HL-60 (cell line): ENCODE data around the gene ASPN.
A peak's percentile ranks its signal among the peaks of the same experiment; 100 is the strongest.

Experiments used
- DNase-seq, 2 experiments: peaks; one replicate each; pipeline ENCODE4 v3.0.0-alpha.2; 2010 to 2020; ENCODE audit warnings: low read depth in 1 of 2, low spot score in 1 of 2
- H3K27ac ChIP-seq: fragments of 250-450 bp; sonication (Bioruptor Pico); replicated peaks from 2 replicates; pipeline ENCODE4 v1.5.1; 2020; ENCODE audit warnings: mild to moderate bottlenecking, moderate library complexity
- H3K27me3 ChIP-seq: fragments of 250-450 bp; sonication (Bioruptor Pico); 2 replicates; pipeline ENCODE4 v1.5.1; 2021; ENCODE audit warnings: mild to moderate bottlenecking, moderate library complexity; ENCODE audit not compliant: insufficient read depth, poor library complexity, severe bottlenecking
- H3K4me3 ChIP-seq: replicated peaks from 2 replicates; pipeline ENCODE4 v1.5.1; 2011; ENCODE audit warnings: mild to moderate bottlenecking, control low read depth, low read length; ENCODE audit not compliant: insufficient read depth
- CTCF ChIP-seq: IDR thresholded peaks from one replicate; pipeline ENCODE4 v1.5.1; 2011; ENCODE audit warnings: low read length, control low read depth, inconsistent platforms; ENCODE audit not compliant: insufficient read depth
- GABPA ChIP-seq: IDR thresholded peaks from 2 replicates; pipeline ENCODE4 v1.6.1; 2012; ENCODE audit warnings: low read depth
- POLR2AphosphoS5 ChIP-seq: IDR thresholded peaks from 2 replicates; pipeline ENCODE4 v1.6.1; 2012; ENCODE audit warnings: low read depth
- REST ChIP-seq: IDR thresholded peaks from 2 replicates; pipeline ENCODE4 v1.6.1; 2012; ENCODE audit warnings: low read depth; ENCODE audit not compliant: insufficient replicate concordance
- SPI1 ChIP-seq: IDR thresholded peaks from 2 replicates; pipeline ENCODE4 v1.6.1; 2012; ENCODE audit warnings: low read depth, mild to moderate bottlenecking, borderline replicate concordance

Gene ASPN

GRCh38 chr9:92463387-92463786 is 18.9 kb downstream of the ASPN start:
- TF ChIP-seq SPI1 (no peak), GABPA (no peak), POLR2AphosphoS5 (no peak), REST (no peak)
- H3K27me3 ChIP-seq, result no peaks in the 10 kb centered on the region
- no peak for DNase-seq
- H3K27ac ChIP-seq, result no peak overlapping the region
- H3K4me3 ChIP-seq, result no peak overlapping the region

- H3K27ac ChIP-seq, result no peak overlapping the region
- no peak for TF ChIP-seq CTCF
- TF ChIP-seq POLR2AphosphoS5, result no peak
- TF ChIP-seq REST, result no peak
- TF ChIP-seq SPI1, result no peak
- no peak for TF ChIP-seq GABPA
Measured at GRCh38 chr9:92457576-92457975, 24.7 kb downstream of the ASPN start.

GRCh38 chr9:92455217-92455616 is 27.1 kb downstream of the ASPN start:
- TF ChIP-seq CTCF (peak; percentile 9), REST (no peak)
- no peak for DNase-seq
- Histone ChIP-seq H3K4me3 (no peak overlapping the region), H3K27ac (no peak overlapping the region), H3K27me3 (no peaks in the 10 kb centered on the region)

More at GRCh38 chr9:92457576-92457975, 24.7 kb downstream of the ASPN start:
- Histone ChIP-seq H3K27me3 (no peaks in the 10 kb centered on the region), H3K4me3 (no peak overlapping the region)
- DNase-seq, result no peak

- Histone ChIP-seq H3K4me3 (no peak overlapping the region), H3K27me3 (no peaks in the 10 kb centered on the region), H3K27ac (no peak overlapping the region)
- TF ChIP-seq GABPA, result no peak
- TF ChIP-seq SPI1, result no peak
- no peak for TF ChIP-seq POLR2AphosphoS5
- no peak for TF ChIP-seq CTCF
- TF ChIP-seq REST, result no peak
- DNase-seq, result no peak
Measured at GRCh38 chr9:92446536-92446935, 35.8 kb downstream of the ASPN start.
